ENCODE results near the gene CCM2L. TPM values are rescaled to one million over a fixed set of nuclear protein-coding genes. Genes with fewer than 3 reads are reported as not detected.

Gene CCM2L
- total and polyA plus RNA-seq, 2 of the 8 experiments (the other 6 are each of a cell fraction or from before 2014, with no cell fraction given): 5.5 to 15.8 TPM

DNA sequence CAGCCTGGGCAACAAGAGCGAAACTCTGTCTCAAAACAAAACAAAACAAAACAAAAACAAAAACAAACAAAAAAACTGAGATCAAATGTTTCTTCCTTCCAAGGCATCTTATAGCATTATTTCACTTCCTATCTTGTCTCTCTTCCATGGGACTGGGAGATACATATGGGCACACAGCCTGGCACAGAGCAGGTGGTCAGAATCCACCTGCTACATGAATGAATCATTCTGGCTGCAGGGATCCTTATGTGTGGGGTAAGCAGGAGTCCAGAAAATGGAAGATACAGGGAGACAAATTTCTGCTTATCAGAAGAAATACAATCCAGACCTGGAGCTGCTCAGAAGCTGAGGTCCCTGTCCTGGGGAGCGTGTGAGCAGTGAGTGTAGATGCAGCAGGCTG lies 18.2 kb upstream of the CCM2L start (continued):
- TF ChIP-seq, protein P1, sequence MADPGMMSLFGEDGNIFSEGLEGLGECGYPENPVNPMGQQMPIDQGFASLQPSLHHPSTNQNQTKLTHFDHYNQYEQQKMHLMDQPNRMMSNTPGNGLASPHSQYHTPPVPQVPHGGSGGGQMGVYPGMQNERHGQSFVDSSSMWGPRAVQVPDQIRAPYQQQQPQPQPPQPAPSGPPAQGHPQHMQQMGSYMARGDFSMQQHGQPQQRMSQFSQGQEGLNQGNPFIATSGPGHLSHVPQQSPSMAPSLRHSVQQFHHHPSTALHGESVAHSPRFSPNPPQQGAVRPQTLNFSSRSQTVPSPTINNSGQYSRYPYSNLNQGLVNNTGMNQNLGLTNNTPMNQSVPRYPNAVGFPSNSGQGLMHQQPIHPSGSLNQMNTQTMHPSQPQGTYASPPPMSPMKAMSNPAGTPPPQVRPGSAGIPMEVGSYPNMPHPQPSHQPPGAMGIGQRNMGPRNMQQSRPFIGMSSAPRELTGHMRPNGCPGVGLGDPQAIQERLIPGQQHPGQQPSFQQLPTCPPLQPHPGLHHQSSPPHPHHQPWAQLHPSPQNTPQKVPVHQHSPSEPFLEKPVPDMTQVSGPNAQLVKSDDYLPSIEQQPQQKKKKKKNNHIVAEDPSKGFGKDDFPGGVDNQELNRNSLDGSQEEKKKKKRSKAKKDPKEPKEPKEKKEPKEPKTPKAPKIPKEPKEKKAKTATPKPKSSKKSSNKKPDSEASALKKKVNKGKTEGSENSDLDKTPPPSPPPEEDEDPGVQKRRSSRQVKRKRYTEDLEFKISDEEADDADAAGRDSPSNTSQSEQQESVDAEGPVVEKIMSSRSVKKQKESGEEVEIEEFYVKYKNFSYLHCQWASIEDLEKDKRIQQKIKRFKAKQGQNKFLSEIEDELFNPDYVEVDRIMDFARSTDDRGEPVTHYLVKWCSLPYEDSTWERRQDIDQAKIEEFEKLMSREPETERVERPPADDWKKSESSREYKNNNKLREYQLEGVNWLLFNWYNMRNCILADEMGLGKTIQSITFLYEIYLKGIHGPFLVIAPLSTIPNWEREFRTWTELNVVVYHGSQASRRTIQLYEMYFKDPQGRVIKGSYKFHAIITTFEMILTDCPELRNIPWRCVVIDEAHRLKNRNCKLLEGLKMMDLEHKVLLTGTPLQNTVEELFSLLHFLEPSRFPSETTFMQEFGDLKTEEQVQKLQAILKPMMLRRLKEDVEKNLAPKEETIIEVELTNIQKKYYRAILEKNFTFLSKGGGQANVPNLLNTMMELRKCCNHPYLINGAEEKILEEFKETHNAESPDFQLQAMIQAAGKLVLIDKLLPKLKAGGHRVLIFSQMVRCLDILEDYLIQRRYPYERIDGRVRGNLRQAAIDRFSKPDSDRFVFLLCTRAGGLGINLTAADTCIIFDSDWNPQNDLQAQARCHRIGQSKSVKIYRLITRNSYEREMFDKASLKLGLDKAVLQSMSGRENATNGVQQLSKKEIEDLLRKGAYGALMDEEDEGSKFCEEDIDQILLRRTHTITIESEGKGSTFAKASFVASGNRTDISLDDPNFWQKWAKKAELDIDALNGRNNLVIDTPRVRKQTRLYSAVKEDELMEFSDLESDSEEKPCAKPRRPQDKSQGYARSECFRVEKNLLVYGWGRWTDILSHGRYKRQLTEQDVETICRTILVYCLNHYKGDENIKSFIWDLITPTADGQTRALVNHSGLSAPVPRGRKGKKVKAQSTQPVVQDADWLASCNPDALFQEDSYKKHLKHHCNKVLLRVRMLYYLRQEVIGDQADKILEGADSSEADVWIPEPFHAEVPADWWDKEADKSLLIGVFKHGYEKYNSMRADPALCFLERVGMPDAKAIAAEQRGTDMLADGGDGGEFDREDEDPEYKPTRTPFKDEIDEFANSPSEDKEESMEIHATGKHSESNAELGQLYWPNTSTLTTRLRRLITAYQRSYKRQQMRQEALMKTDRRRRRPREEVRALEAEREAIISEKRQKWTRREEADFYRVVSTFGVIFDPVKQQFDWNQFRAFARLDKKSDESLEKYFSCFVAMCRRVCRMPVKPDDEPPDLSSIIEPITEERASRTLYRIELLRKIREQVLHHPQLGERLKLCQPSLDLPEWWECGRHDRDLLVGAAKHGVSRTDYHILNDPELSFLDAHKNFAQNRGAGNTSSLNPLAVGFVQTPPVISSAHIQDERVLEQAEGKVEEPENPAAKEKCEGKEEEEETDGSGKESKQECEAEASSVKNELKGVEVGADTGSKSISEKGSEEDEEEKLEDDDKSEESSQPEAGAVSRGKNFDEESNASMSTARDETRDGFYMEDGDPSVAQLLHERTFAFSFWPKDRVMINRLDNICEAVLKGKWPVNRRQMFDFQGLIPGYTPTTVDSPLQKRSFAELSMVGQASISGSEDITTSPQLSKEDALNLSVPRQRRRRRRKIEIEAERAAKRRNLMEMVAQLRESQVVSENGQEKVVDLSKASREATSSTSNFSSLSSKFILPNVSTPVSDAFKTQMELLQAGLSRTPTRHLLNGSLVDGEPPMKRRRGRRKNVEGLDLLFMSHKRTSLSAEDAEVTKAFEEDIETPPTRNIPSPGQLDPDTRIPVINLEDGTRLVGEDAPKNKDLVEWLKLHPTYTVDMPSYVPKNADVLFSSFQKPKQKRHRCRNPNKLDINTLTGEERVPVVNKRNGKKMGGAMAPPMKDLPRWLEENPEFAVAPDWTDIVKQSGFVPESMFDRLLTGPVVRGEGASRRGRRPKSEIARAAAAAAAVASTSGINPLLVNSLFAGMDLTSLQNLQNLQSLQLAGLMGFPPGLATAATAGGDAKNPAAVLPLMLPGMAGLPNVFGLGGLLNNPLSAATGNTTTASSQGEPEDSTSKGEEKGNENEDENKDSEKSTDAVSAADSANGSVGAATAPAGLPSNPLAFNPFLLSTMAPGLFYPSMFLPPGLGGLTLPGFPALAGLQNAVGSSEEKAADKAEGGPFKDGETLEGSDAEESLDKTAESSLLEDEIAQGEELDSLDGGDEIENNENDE (IDR thresholded peaks at IDR 0.05; ENCODE audit: insufficient replicate concordance, low read length): no peak
- no peak for TF ChIP-seq EP300 (IDR thresholded peaks at IDR 0.05; ENCODE audit: borderline replicate concordance in 1 of 2, low read depth in 2 of 2, low read length in 2 of 2)
